DMS53 (cell line): Measurements from ENCODE around the gene CATSPER4.
"Not testable (repeated sequence)": the region's sequence is repeated elsewhere in the genome, so short reads cannot be mapped to it uniquely, and the experiment has no call there.

Source experiments
- DNase-seq: peaks from one replicate; lab custom pipeline; 2025; lab: John Stamatoyannopoulos, UW

Gene CATSPER4

DNA sequence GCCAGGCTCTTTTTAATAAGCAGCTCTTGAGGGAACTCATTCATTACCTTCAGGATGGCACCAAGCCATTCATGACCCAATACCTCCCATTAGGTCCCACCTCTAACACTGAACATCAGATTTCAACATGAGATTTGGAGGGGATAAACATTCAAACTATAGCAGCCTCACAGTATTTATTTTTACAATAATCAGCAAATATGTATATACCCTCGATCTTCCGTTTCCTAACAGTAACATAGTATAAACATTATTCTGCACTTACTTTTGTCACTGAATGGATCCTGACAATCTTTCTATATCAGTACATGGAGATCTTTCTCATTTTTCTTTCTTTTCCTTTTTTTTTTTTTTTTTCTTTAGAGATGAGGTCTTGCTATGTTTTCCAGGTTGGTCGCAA, 5.4 kb downstream of the CATSPER4 start:
- DNase-seq, result no peak

DNA sequence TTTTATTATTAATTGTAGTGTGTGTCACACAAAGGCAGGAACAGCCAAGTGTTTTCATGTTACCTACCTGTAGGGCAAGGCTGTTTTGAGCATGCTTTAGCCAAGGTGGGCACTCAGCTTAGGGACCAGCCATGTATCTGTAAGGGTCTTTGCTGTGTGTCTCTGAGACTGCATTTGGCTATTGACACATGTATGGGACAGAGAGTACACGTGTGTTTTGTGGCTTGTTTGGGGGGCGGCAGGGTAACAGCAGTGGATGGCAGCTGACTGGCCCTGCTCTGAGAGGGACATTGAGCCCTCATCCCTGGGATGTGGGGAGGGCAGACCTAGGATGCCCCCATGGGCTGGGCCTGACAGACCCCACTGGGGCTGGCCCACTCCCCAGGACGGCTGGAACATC, 6.9 kb downstream of the CATSPER4 start:
- DNase-seq, result no peak

DNA sequence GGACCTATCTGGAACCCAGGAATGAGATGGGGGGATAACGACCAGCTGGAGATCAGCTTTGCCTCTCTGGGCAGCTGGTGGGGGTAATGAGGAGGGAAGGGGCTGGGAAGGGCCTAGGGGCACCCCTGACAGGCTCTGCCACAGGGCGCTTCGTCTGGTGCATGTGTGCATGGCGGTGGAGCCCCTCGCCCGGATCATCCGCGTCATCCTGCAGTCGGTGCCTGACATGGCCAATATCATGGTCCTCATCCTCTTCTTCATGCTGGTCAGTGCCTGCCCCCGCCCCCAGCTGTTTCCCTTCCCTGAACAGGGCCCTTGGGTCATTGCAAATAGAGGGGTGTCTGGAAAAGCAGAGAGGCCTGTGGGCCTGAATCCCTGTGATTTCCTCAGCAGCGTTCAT, 7.4 kb downstream of the CATSPER4 start:
- no peak for DNase-seq

DNA sequence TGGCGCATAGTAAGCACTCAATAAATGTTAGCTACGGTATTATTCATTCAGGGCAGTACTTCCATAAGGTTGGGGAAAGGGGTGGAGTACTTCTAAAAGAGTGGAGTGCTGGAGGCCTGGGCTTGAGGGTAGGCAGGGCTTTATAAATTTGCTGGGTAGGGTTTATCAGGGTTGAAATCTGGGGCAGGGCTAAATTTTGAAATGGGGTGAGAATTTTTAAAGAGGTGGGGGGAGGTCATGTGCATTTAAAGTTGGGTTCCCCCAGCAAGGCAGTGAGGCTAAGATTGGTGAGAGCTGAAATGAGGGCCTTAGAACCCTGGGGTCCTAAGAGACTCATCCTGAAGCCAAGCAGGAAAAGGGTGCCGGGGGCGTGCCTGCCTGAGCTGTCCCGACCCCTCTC, 10.0 kb downstream of the CATSPER4 start:
- DNase-seq, result no peak

DNA sequence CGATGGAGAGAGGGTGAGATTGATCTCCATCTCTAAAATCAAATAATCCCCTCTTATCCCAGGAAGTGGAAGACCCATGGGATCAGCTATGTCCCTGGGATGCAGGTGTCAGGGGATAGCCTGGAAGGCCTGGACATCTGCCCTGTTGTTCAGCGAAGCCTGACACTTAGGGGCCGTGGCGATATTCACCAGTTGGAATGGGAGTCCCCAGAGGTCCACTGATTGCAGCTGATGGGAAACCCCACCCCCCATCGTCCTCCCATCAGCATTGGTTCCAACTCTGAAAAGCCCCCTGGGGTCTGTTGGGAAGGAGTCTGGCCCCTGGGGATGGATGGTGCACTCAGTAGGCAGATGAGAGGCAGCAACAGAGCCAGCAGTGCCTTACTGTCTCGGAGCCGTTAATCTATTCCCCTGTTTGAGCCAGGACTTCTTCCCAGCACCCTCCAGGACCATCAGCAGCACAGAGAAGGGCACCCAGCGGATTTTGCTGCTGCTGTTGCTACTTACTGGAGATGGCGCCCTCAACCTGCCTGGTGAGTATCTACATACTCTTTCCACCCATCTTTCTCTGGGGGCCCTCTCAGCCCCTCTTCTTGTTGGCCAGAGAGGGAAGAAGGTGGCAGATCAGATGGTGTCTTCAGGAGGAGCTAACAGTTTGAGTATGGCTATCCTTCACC, 13.4 kb downstream of the CATSPER4 start:
- no peak for DNase-seq

DNA sequence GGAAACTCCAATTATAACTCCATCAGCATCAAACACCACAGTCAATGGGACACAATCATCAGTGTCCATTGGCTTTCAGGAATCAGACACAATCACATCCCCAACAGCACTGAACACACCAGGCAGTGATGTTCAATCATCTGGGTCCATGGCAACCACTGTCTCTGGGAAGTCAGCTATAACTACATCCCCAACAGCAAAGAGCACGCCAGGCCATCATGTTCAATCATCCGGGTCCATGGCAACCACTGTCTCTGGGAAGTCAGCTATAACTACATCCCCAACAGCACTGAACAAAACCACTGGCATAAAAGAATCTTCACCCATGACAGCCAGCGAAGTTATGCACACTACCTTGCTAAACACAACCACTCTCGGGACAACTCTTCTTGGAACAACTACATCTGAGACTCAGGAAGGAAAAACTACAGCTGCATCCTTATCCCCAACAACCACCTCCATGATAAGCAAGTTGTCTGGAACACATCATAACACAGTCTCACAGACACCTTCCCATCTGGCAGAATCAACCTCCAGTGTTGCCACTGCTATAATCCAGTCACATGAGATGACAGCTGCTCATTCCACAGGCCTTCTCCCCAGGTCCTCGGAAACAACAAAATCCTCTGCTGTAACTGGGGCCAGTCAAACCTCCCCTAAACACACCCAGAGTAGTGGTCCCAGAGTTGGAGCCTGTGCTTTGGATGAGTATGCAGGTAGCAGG, 19.9 kb downstream of the CATSPER4 start:
- DNase-seq, result no peak

DNA sequence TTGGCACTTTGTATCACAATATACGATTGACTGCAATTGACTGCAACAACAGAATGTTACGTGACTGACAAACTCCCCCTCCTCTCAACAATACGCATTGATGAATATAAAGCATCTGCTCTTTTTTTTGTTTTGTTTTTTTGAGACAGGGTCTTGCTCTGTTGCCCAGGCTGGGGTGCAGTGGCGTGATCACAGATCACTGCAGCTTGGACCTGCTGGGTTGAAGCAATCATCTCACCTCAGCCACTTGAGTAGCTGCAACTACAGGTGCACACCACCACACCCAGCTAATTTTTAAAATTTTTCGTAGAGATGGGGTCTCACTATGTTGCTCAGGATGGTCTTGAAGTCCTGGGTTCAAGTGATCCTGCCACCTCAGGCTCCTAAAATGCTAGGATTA, 22.3 kb downstream of the CATSPER4 start:
- no peak for DNase-seq

DNA sequence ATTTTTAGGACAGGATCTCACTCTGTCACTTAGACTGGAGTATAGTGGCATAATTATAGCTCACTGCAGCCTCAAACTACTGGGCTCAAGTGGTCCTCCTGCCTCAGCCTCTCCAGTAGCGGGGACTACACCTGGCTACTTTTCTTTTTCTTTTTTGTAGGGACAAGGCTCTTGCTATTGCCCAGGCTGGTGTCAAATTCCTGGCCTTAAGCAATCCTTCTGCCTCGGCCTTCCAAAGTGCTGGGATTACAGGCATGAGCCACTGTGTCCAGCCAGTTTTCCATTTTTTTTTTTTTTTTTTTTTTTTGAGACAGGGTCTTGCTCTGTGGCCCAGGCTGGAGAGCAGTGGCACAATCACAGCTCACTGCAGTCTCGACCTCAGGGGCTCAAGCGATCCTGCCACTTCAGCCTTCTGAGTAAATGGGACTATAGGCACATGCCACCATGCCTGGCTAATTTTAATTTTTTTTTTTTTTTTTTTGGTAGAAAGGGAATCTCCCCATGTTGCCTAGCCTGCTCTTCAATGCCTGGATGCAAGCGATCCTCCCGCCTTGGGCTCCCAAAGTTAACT, 23.0 kb downstream of the CATSPER4 start:
- no peak for DNase-seq

DNA sequence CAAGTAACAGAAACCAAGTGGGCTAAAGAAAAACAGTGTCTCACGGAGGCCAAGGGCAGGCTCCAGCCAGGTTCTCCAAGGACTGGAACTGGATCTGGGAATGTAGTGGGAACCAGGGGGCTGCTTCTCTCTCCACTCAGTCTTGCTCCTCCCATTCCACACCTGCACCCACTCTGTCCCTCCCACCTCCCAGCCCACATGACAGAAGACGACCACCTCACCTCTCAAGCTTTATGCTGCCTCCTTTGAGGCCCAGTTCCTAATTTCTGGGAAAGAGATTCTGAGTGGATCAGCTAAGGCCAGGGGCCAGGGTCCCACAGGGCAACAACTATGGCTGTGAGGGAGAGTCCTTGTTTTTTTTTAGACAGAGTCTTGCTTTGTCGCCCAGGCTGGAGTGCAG, 24.8 kb downstream of the CATSPER4 start:
- no peak for DNase-seq

DNA sequence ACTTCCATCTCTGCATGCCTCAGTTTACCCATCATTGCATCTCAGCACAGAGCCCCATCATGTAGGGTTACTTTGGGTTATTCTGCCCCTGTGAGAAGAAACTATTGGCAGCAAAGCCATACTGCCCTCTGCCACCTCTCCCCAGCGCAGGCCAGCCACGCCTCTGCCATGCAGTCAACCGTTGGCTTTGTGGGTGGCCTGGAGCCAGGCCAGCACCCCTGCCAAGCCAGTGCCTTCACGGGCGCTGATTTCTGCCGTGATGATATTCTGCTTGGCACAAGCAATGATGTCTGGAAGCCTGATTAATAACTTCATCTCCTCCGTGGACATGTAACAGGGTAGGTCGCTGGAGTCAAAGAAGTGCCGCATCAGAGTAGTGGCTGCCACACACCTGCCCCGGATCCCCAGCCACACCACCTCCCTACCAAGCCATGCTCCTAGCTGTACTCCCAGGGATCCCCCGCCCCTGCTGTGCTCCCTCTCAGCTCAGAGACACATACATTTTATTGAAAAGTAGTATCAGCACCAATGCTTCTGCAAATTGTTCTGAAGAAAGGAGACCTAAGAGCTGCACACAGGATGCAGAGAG, 28.6 kb downstream of the CATSPER4 start:
- DNase-seq, result no peak

DNA sequence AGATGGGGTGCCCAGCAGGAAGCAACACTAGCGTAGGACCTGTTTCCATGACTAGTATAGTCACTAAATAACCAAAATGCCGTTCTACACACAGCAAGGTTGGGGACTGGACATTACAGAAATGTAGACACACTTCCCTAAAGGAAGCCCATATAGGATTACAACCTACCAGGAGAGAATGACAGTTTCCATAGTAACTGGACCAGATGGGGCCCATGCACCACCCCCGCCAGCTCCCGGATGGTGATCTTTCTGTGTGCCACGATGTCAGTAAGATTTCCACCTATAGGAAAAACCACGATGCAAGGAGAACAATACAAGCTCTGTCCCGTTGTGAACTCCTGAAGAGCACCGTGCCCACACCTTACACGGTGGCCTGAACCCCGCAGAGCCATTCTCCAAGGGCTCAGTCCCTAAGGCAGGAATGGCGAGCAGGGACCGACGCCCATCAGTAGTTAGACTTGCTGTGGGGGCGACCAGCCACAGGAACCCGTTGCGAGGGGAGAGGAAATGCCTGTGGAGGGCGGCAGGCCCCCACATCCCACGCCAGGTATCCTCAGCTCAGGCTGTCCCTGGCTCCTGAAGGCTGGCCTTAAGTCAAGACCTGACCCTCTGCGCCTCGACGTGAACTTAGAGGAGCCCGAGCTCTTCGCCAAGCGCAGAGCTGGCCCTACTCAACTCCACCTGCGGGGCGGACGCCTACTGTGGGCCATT, 30.0 kb downstream of the CATSPER4 start:
- peak; percentile 45 for DNase-seq

DNA sequence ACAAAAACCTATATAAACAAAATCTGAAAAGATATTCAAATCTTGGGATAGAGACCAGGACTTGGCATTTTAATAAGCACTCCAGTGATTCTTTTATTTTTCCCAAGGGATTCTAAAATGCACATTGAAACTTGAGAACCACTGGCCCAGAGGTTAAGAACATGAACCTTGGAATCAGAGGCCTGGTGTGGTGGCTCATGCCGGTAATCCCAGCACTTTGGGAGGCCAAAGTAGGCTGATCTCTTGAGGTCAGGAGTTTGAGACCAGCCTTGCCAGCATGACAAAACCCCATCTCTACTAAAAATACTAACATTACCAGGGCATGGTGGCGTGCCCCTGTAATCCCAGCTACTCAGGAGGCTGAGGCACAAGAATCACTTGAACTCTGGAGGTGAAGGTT, 30.7 kb downstream of the CATSPER4 start:
- no peak for DNase-seq

DNA sequence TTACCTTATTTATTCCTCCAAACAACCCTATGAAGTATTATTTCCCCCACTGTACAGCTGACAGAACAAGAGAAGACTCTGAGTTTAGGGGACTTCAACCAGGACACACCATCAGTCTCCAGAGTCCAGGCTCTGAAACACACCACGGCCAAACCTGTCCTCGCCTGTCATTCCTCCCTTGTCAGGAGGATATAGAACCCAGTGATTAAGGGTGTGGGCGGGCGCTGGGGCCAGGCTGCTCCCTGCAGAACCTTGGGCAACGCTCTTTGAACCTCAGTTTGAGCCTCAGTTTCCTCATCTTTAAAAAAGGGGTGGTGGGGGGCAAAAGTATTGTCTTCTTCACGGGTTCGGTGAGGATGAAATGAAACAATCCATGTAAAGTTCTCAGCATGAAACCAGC, 34.2 kb downstream of the CATSPER4 start:
- DNase-seq, result no peak

DNA sequence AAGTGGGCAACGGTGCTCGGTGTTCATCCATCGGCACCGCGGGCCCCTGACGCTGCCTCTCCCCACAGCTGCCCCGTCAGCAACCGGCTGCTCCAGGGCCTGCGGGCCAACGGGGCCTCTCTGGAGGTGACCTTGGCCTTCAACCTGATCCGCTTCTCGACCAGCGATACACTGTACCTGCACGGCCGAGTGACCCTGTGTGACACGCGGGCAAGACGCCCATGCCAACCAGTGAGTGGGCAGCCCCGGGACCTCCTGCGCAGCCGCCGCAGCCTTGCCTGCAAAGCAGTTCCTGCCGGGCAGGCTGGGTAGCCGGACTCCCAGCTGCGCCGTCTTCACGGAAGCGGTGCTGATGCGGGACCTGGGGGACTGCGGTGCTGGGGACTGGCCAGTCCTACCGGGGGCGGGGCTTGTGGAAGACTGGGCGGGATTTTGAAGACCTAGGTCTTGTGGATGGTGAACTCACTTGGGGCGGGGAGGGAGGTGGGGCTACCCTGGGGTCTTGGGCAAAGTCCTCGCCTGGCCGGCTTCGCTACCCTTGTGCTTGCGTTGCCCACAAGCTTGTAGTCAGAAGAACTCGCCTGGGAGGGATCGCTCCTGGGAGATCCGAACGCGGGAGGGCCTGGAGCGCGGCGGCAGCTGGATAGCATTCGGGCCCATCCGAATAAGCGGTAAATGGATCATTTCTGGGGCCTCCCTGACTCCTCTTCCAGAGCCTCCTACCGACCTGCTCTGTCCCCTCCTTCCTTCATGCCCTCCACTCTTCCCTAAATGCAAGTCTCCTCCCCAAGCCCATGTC, 34.8 kb downstream of the CATSPER4 start:
- DNase-seq, result peak; percentile 93

DNA sequence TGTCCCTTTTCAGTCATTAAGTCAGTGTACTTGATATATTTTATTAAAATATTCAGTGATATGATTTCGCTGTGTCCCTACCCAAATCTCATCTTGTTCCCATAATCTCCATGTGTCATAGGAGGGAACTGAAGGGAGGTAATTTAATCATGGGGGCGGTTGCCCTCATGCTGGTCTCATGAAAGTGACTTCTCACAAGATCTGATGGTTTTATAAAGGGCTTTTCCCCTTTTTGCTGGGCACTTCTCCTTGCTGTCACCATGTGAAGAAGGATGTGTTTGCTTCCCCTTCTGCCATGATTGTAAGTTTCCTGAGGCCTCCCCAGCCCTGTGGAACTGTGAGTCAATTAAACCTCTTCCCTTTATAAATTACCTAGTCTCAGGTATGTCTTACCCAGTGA, 40.3 kb downstream of the CATSPER4 start:
- not testable (repeated sequence) for DNase-seq

DNA sequence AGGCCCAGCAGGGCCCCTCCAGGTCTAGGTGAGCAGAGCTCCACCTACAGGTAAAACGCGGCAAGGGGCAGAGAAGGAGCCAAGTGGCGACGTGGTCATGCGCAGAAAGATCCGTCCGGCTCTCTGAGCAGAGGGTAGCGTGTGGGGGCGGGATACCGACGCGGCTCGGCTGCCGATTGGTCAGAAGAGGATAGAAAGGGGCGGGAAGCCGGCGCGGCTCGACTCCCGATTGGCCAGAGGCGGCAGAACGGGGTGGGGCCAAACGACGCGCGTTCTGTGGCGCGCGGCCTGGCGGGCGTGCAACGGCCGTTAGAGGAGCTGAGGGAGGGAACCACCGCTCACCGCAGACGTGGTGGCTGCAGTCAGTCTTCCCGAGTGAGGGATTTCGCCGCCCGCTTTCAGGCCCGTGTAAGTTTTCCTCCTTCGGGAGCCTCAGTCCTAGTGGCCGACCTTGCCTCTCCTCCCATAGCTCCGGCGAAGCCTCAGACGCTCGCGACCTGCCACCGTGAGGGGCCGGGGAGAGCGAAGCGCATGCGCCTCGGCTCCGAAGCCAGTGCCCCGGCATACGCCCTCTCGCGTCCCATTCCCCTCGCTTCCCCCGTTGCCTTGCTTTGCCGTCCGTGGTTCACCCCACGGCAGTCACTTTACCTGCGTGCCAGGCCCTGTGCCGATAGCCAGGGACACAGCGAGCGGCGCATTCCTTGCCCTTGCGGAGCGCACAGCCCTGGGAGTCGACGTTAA, 43.7 kb downstream of the CATSPER4 start, which contains the start of gene CEP85:
Gene CEP85 (plus strand): TSS at position 298 of the 741 bp plus-strand sequence. CDS start 5,584 bp downstream, outside the sequence.
- DNase-seq, result peak; percentile 99

DNA sequence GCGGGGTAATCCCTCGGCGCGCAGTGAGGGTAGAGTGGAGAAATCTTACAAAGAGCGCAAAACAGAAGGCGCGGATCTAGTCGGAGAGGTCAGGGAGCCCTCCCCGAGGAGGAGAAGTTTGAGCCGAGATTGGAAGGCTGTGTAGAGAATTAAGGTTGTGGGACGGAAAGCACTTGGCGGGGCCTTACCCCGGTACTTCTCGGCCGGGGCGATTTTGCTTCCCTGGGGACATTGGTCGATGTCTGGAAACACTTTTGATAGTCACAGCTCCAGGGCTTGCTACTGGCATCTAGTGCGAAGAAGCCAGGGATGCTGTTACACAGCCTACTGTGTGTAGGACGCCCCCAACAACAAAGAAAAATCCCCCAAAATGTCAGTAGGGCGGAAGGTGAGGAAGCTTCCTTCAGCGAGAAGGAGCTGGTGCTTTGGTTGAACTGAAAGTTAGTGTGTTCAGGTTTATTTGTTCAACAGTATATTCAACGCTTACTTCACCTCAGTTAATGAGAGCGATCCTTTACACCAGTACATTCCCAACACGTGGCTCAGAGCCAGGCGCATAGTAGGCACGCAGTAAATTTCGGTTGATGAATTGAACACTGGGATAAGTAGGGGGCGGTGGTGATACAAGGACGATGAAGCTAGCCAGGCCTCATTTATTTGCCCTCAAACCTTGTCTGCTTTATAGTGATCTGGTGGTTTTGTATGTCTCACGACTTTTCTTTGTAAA, 44.4 kb downstream of the CATSPER4 start:
- peak; percentile 52 for DNase-seq

DNA sequence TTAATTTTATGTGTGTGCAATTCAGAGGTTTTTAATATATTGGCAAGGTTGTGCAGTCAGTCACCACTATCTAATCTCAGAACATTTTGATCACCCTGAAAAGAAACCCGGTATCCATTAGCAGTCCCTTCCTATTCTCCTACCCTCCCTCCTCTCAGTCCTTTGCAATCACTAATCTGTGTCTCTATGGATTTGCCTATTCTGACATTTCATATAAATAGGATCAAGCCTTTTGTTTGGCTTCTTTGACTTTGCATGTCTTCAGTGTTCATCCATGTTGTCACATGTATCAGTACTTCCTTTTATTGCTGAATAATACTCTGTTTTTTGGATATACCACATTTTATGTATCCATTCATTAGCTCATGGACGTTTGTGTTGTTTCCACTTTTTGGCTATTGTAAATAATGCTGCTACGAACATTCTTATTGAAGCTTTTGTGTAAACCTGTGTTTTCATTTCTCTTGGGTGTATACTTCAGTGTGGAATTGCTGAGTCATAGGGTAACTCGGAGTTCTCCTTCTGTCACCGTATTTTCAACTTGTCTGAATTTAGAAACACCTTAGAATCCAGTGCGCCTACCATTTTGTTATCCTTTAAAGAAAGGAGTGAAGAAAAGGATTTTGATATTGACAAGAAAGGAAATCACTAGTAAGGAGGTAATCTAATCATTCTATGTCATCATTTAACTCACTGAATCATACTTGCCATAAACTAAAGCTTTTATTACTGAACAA, 47.0 kb downstream of the CATSPER4 start:
- DNase-seq, result peak; percentile 57

DNA sequence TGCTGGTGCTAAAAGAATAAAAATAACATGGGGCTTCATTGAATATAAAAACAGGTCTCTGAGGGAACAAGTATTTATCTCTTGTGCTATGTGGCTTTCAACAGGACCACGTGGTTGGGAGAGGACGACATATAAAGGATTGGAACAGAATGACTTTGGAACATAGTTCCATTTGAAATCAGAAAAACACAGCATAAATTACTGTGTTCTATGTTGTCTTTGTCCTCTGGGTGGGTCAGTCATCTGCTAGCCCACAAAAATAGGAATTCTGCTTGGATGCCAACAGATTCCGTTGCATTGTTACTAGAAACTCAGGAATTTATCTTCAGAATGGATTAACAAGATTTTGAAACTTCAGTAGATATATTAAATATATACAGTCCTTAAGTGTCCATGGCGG, 49.5 kb downstream of the CATSPER4 start:
- no peak for DNase-seq
